CD4-positive, alpha-beta memory T cell (primary cell): Measurements from ENCODE around the gene VWA2. TPM values are rescaled to one million over a fixed set of nuclear protein-coding genes. Genes with fewer than 3 reads are reported as not detected.

ENCODE experiments used
- CTCF ChIA-PET: fragments of 350-600 bp; sonication (Branson Sonifier 250); formaldehyde crosslinking; loops from one replicate; lab custom pipeline; 2021; ENCODE audit warnings: inconsistent platforms; ENCODE audit not compliant: partially characterized antibody; lab: Charles Lee
- POLR2A ChIA-PET: fragments of 350-600 bp; sonication (Branson Sonifier 250); formaldehyde crosslinking; loops from one replicate; lab custom pipeline; 2021; ENCODE audit not compliant: partially characterized antibody; lab: Charles Lee
- DNase-seq, 5 donors: peaks; one replicate each; pipeline versions ENCODE4 v3.0.0 to v3.0.0-alpha.2; 2020 to 2022; ENCODE audit warnings: mixed read lengths in 1 of 5
- H3K27ac ChIP-seq: one replicate; pipeline ENCODE4 v1.7.0; 2013; ENCODE audit warnings: low read depth, low read length
- H3K27me3 ChIP-seq: 2 replicates; pipeline ENCODE4 v1.7.0; 2013; ENCODE audit warnings: mild to moderate bottlenecking, low read length, moderate library complexity; ENCODE audit not compliant: insufficient read depth
- H3K36me3 ChIP-seq: 2 replicates; pipeline ENCODE4 v1.7.0; 2013; ENCODE audit warnings: mild to moderate bottlenecking, low read length, moderate library complexity; ENCODE audit not compliant: insufficient read depth
- H3K4me1 ChIP-seq: 2 replicates; pipeline ENCODE4 v1.7.0; 2013; ENCODE audit warnings: mild to moderate bottlenecking, low read length, moderate library complexity; ENCODE audit not compliant: insufficient read depth
- H3K4me3 ChIP-seq, 2 donors: one replicate each; pipeline ENCODE4 v1.7.0; 2013; ENCODE audit warnings: low read length in 2 of 2, mild to moderate bottlenecking in 1 of 2
- H3K9me3 ChIP-seq, 2 donors: one replicate each; pipeline ENCODE4 v1.7.0; 2013; ENCODE audit warnings: low read length in 2 of 2, control low read depth in 1 of 2; ENCODE audit not compliant: control insufficient read depth in 1 of 2
- H3K27ac Mint-ChIP-seq, 7 donors: one replicate each; pipeline ENCODE4 v1.8.0; 2020 to 2021; ENCODE audit warnings: mixed read lengths in 7 of 7, mild to moderate bottlenecking in 6 of 7, inconsistent platforms in 3 of 7, moderate library complexity in 3 of 7
- H3K27me3 Mint-ChIP-seq, 2 donors: one replicate each; pipeline ENCODE4 v1.8.0; 2020 to 2021; ENCODE audit warnings: mixed read lengths in 2 of 2
- H3K36me3 Mint-ChIP-seq, 2 donors: one replicate each; pipeline ENCODE4 v1.8.0; 2020 to 2021; ENCODE audit warnings: mixed read lengths in 2 of 2, inconsistent platforms in 1 of 2, mild to moderate bottlenecking in 1 of 2
- H3K4me1 Mint-ChIP-seq, 4 donors: one replicate each; pipeline ENCODE4 v1.8.0; 2020 to 2021; ENCODE audit warnings: mixed read lengths in 4 of 4, mild to moderate bottlenecking in 1 of 4
- H3K4me3 Mint-ChIP-seq, 8 donors: one replicate each; pipeline ENCODE4 v1.8.0; 2020 to 2021; ENCODE audit warnings: mixed read lengths in 8 of 8, mild to moderate bottlenecking in 7 of 8, moderate library complexity in 6 of 8, inconsistent platforms in 3 of 8
- H3K9me3 Mint-ChIP-seq, 8 donors: one replicate each; pipeline ENCODE4 v1.8.0; 2020 to 2021; ENCODE audit warnings: mixed read lengths in 8 of 8, mild to moderate bottlenecking in 5 of 8, inconsistent platforms in 3 of 8, moderate library complexity in 1 of 8
- intact Hi-C: fragments of 100-400 bp; cut with micrococcal nuclease; formaldehyde crosslinking; loops from one replicate; pipeline ENCODE4 v1.15.1; 2023
- polyA plus RNA-seq, 2 donors: library from polyadenylated mRNA; unstranded; fragments of 300-500 nt; fragmentation: Illumina TruSeq; gene quantifications; one replicate each; pipeline ENCODE4 v1.2.3, GENCODE V29; 2021
- total RNA-seq, 2 experiments: library from RNA; stranded (reverse); gene quantifications; one replicate each; pipeline ENCODE4 v1.2.3, GENCODE V29; 2021

VWA2 gene
- total and polyA plus RNA-seq, 4 experiments from 2014 or later, result not detected

DNA sequence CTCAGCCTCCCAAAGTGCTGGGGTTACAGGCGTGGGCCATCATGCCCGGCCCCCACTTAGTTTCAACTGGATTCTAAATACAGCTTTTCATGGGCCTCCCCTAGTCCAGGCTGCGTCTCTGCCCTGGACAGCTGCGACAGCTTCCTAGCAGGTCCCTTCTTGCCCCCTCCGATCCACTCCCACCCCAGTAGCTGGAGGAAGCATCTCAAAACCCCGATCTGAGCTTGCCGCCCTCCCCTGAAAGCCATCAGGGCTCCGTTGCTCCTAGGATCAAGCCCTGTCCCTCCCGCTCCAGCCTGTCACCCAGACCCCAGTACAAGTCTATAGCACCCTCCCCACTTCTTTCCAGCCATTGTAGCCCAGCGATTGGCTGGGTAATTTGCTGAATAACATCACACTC lies 64.5 kb downstream of the VWA2 start:
- Mint-ChIP-seq H3K4me3 (peak overlapping the region; percentile 85 to 95 (median 89)), H3K36me3 (peaks cover 12 to 17% of the 10 kb centered on the region in 2 donors), H3K27me3 (no peaks in the 10 kb centered on the region), H3K9me3 (no peaks in the 10 kb centered on the region), H3K27ac (peak overlapping the region in 2 of 7 donors; percentile 36 to 65), H3K4me1 (peaks cover 5 to 13% (median 8%) of the 10 kb centered on the region in 4 donors)
- ChIA-PET POLR2A (interaction anchor here (1.2 to 1.4 kb wide), 3 partner anchors 238 to 623 kb away, joined by 3 to 10 read pairs (median 3); partner anchors contain the start of gene FHIP2A), CTCF (interaction anchor here (0.5 to 4.2 kb wide), 58 partner anchors 9 to 827 kb away, joined by 3 to 86 read pairs (median 4); partner anchors contain the start of genes CCDC186, FHIP2A and TRUB1)
- Histone ChIP-seq H3K9me3 (no peaks in the 10 kb centered on the region), H3K36me3 (no peaks in the 10 kb centered on the region), H3K4me3 (peak overlapping the region; percentile 53 to 83), H3K27me3 (no peaks in the 10 kb centered on the region), H3K27ac (no peak overlapping the region), H3K4me1 (peaks cover 7% of the 10 kb centered on the region)
- intact Hi-C loops, result loop anchor here (5.0 kb wide), 1 partner anchor 239 kb away; no protein-coding TSS in a partner anchor
- no peak for DNase-seq

DNA sequence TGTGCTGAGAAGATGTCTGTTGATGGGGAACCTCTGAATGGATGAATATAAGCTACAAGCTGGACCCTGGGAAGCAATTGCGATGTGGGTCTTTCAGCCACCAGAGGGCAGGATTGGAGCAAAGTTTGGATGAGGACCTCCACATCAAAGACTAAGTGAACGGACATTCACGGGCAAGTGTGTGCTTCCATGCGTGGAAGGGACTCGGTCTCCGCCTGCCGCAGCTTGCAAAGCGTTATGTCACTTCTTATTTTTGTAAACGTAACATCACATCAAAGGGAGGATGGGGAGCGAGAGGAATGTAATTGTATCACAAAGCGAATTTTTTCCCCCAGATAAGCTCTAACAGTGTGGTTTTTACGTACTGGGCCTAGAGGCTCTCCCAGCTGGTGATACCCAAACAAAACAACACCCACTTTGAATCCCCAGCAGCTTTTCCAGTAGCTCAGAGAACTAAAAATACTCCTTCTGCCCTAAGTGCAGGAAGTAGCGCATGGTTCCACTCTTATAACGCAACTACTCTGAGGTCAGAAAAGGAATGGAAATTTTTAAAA lies 65.0 kb downstream of the VWA2 start:
- H3K4me1 Mint-ChIP-seq, result peaks cover 5 to 13% (median 8%) of the 10 kb centered on the region in 4 donors
- peak overlapping the region; percentile 85 to 95 (median 89) for H3K4me3 Mint-ChIP-seq
- intact Hi-C loops, result loop anchor here (1.0 to 5.0 kb wide), 8 partner anchors 130 to 599 kb away; partner anchors contain the start of gene CCDC186
- peak; percentile 48 to 66 (median 55) for DNase-seq
- CTCF ChIA-PET, result interaction anchor here (0.5 to 4.2 kb wide), 65 partner anchors 9 to 826 kb away, joined by 3 to 86 read pairs (median 4); partner anchors contain the start of genes CCDC186, FHIP2A and TRUB1
- Histone ChIP-seq H3K27me3 (no peaks in the 10 kb centered on the region), H3K4me3 (peak overlapping the region; percentile 53 to 83), H3K4me1 (peaks cover 7% of the 10 kb centered on the region), H3K9me3 (no peaks in the 10 kb centered on the region), H3K27ac (peak overlapping the region; percentile 28), H3K36me3 (no peaks in the 10 kb centered on the region)
- no peaks in the 10 kb centered on the region for H3K9me3 Mint-ChIP-seq
- H3K27me3 Mint-ChIP-seq, result no peaks in the 10 kb centered on the region
- peaks cover 11 to 16% of the 10 kb centered on the region in 2 donors for H3K36me3 Mint-ChIP-seq
- POLR2A ChIA-PET, result interaction anchor here (0.8 to 1.4 kb wide), 4 partner anchors 9 to 624 kb away, joined by 3 to 10 read pairs (median 3); partner anchors contain the start of gene FHIP2A
- peak overlapping the region in 6 of 7 donors; percentile 34 to 87 (median 58) for H3K27ac Mint-ChIP-seq

DNA sequence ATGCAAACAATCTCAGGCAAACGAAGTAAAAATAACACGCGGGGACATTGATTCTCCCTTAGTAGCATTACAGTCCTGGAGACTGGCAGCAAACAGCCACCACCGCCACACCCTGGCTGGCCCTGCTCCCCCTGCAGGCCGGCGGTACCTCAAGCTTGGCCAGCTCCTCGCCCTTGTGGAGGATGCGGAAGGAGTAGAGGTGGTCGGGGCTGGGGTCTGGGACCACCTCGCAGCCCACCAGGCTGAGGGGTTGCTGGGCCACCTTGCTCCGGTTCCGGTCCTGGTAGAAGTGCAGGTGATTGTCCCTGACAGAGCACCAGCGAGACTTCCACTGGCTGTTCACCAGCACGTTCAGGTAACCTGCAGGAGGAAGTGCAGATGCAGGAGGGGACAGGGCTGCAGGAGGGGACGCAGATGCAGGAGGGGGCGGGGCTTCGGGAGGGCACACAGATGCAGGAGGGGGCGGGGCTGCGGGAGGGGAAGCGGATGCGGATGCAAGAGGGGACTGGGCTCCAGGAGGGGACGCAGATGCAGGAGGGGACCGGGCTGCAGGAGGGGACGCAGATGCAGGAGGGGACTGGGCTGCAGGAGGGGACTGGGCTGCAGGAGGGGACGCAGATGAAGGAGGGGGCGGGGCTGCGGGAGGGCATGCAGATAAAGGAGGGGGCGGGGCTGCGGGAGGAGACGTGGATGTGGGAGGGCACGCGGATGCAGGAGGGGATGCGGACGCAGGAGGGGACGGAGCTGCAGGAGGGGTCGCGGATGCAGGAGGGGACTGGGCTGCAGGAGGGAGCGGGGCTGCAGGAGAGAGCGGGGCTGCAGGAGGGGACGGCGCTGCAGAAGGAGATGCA lies 65.7 kb downstream of the VWA2 start:
- peak overlapping the region; percentile 28 for H3K27ac ChIP-seq
- H3K27me3 Mint-ChIP-seq, result no peaks in the 10 kb centered on the region
- H3K4me3 ChIP-seq, result peak overlapping the region; percentile 53 to 83
- H3K4me3 Mint-ChIP-seq, result peak overlapping the region; percentile 85 to 95 (median 89)
- peaks cover 5 to 9% of the 10 kb centered on the region in 2 donors for H3K36me3 Mint-ChIP-seq
- H3K27me3 ChIP-seq, result no peaks in the 10 kb centered on the region
- intact Hi-C loops, result loop anchor here (1.0 to 5.0 kb wide), 8 partner anchors 130 to 599 kb away; partner anchors contain the start of gene CCDC186
- peak overlapping the region in 6 of 7 donors; percentile 24 to 87 (median 58) for H3K27ac Mint-ChIP-seq
- POLR2A ChIA-PET, result interaction anchor here (0.8 to 1.4 kb wide), 4 partner anchors 8 to 624 kb away, joined by 3 to 10 read pairs (median 3); partner anchors contain the start of gene FHIP2A
- no peaks in the 10 kb centered on the region for H3K36me3 ChIP-seq
- H3K4me1 ChIP-seq, result peaks cover 7% of the 10 kb centered on the region
- H3K4me1 Mint-ChIP-seq, result peaks cover 5 to 13% (median 8%) of the 10 kb centered on the region in 4 donors
- H3K9me3 ChIP-seq, result no peaks in the 10 kb centered on the region
- H3K9me3 Mint-ChIP-seq, result no peaks in the 10 kb centered on the region
- peak; percentile 40 to 68 (median 53) for DNase-seq
- CTCF ChIA-PET, result interaction anchor here (0.8 to 4.2 kb wide), 55 partner anchors 8 to 825 kb away, joined by 3 to 86 read pairs (median 4); partner anchors contain the start of genes CCDC186, FHIP2A and TRUB1

DNA sequence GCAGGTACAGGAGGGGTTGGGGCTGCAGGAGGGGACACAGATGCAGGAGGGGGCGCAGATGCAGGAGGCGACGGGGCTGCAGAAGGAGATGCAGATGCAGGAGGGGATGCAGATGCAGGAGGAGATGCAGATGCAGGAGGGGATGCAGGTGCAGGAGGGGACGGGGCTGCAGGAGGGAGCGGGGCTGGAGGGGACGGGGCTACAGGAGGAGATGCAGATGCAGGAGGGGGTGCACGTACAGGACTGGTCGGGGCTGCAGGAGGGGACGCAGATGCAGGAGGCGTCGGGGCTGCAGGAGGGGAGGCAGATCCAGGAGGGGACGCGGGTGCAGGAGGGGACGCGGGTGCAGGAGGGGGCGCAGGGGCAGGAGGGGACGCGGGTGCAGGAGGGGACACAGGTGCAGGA lies 66.5 kb downstream of the VWA2 start:
- no peaks in the 10 kb centered on the region for H3K27me3 Mint-ChIP-seq
- intact Hi-C loops, result loop anchor here (2.0 kb wide), 1 partner anchor 389 kb away; no protein-coding TSS in a partner anchor
- H3K9me3 Mint-ChIP-seq, result no peaks in the 10 kb centered on the region
- no peaks in the 10 kb centered on the region for H3K27me3 ChIP-seq
- no peak overlapping the region for H3K27ac ChIP-seq
- no peak overlapping the region for H3K4me3 ChIP-seq
- peaks cover 3 to 5% of the 10 kb centered on the region in 2 donors for H3K36me3 Mint-ChIP-seq
- POLR2A ChIA-PET, result no interaction called here
- no peaks in the 10 kb centered on the region for H3K9me3 ChIP-seq
- H3K4me1 Mint-ChIP-seq, result peaks cover 5 to 13% (median 8%) of the 10 kb centered on the region in 4 donors
- CTCF ChIA-PET, result interaction anchor here (4.2 kb wide), 1 partner anchor 479 kb away, joined by 86 read pairs; no protein-coding TSS in a partner anchor
- no peak overlapping the region for H3K27ac Mint-ChIP-seq
- peaks cover 7% of the 10 kb centered on the region for H3K4me1 ChIP-seq
- H3K4me3 Mint-ChIP-seq, result peak overlapping the region in 7 of 8 donors; percentile 29 to 95 (median 86)
- DNase-seq, result no peak
- H3K36me3 ChIP-seq, result no peaks in the 10 kb centered on the region

DNA sequence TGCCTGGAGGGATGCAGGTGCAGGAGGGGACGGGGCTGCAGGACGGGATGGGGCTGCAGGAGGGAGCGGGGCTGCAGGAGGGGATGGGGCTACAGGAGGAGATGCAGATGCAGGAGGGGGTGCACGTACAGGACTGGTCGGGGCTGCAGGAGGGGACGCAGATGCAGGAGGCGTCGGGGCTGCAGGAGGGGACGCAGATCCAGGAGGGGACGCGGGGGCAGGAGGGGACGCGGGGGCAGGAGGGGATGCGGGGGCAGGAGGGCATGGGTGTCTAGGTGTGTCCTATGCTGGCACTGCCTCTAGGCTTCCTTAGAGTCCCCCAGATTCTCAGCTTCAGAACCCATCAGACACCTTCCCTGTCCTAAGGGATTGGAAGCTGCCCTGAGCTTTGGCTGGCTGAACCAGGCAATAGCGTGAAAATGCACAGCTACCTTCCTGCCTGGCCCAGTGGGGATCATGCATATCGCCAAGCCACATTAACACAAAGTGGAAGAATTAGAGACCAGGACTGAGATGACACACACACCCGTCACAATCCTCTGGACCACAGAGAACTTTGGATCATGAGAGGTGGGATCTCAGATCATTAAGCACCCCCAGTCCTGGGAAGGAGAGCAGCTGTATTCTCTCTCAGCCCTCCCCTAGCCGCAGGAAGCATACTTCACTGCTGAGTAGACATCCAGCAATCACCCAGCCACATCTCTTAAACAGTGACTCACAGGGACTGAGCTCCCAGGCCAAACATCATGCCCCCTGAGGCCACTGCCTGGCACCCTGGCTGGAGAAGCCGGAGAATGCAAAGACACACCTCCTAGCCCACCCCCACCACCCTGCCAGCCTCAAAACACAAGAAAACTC lies 67.3 kb downstream of the VWA2 start:
- Mint-ChIP-seq H3K27me3 (no peaks in the 10 kb centered on the region), H3K36me3 (peaks cover 0 to 3% of the 10 kb centered on the region in 2 donors), H3K4me3 (peak overlapping the region in 4 of 8 donors; percentile 6 to 36 (median 24)), H3K27ac (no peak overlapping the region), H3K9me3 (no peaks in the 10 kb centered on the region), H3K4me1 (peaks cover 5 to 13% (median 8%) of the 10 kb centered on the region in 4 donors)
- POLR2A ChIA-PET, result no interaction called here
- no peaks in the 10 kb centered on the region for H3K36me3 ChIP-seq
- no peak overlapping the region for H3K27ac ChIP-seq
- intact Hi-C loops, result no loop called here
- H3K9me3 ChIP-seq, result no peaks in the 10 kb centered on the region
- H3K4me1 ChIP-seq, result peaks cover 7% of the 10 kb centered on the region
- CTCF ChIA-PET, result interaction anchor here (0.8 kb wide), 1 partner anchor 19 kb away, joined by 3 read pairs; no protein-coding TSS in a partner anchor
- H3K4me3 ChIP-seq, result no peak overlapping the region
- no peaks in the 10 kb centered on the region for H3K27me3 ChIP-seq
- no peak for DNase-seq

DNA sequence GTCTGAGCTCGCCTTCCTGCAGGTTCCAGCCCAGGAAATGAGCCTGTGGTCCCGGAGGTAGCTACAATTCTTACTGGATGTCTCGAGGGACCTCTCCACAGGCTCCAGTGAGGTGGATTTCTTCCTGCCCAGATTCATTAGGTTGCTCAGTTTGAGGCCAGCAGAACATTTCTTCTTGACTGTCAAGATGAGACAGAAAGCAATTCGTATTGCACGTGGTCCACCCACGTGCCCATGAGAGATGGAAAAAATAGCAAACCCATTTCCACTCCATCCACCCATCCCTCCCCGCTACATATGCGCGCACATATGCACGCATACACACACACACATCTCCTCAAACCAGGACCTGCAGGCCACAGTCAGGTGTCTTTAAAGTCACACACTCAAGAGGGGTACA lies 68.7 kb downstream of the VWA2 start:
- Mint-ChIP-seq H3K27me3 (peaks cover 0 to 2% of the 10 kb centered on the region in 2 donors), H3K4me1 (peaks cover 5 to 13% (median 8%) of the 10 kb centered on the region in 4 donors), H3K27ac (peak overlapping the region in 1 of 7 donors; percentile 10), H3K36me3 (peaks cover 0 to 1% of the 10 kb centered on the region in 2 donors), H3K4me3 (peak overlapping the region in 1 of 8 donors; percentile 62), H3K9me3 (no peaks in the 10 kb centered on the region)
- intact Hi-C loops, result no loop called here
- no peaks in the 10 kb centered on the region for H3K27me3 ChIP-seq
- no peak for DNase-seq
- H3K36me3 ChIP-seq, result no peaks in the 10 kb centered on the region
- POLR2A ChIA-PET, result no interaction called here
- no peaks in the 10 kb centered on the region for H3K9me3 ChIP-seq
- CTCF ChIA-PET, result interaction anchor here (0.7 kb wide), 1 partner anchor 9 kb away, joined by 3 read pairs; no protein-coding TSS in a partner anchor
- no peak overlapping the region for H3K4me3 ChIP-seq
- H3K27ac ChIP-seq, result no peak overlapping the region
- H3K4me1 ChIP-seq, result peaks cover 7% of the 10 kb centered on the region
